HepG2 (cell line): ENCODE measurements around the gene ZNF474. TPM values are rescaled to one million over a fixed set of nuclear protein-coding genes. Genes with fewer than 3 reads are reported as not detected.

ENCODE experiments used
- ATAC-seq: fragments of 200-7000 bp; cut with Tn5 transposase; 3 replicates; pipeline ENCODE4 v1.9.1; 2020; ENCODE audit warnings: mild to moderate bottlenecking, moderate library complexity
- BruUV-seq: library from RNA; stranded (reverse); fragments of 400-500 nt; replicated peaks from 2 replicates; lab custom pipeline; 2021; lab: Mats Ljungman, UMichigan
- CTCF ChIA-PET: fragments of 300-600 bp; formaldehyde crosslinking; extraction: SDS; loops from one replicate; lab custom pipeline; 2021; ENCODE audit warnings: low total read pairs, inconsistent platforms, low intra/inter-chr PET ratio; lab: Yijun Ruan, JAX
- POLR2A ChIA-PET: fragments of 350-600 bp; sonication (Branson Sonifier 250); formaldehyde crosslinking; loops from one replicate; lab custom pipeline; 2020; ENCODE audit warnings: antibody characterized with exemption, inconsistent platforms; lab: Yijun Ruan, JAX
- DNase-seq: peaks from one replicate; pipeline ENCODE4 v3.0.0-alpha.2; 2015; ENCODE audit warnings: low spot score
- FAIRE-seq: peaks from 3 replicates; lab custom pipeline; 2011; peaks lifted over from hg19 to GRCh38; lab: Jason Lieb, UNC
- H2AFZ ChIP-seq: one replicate; pipeline ENCODE4 v1.6.1; 2011; ENCODE audit warnings: low read length, inconsistent platforms
- H3K27ac ChIP-seq: fragments of 300-600 bp; 3 replicates; pipeline ENCODE4 v1.8.0; 2011; ENCODE audit warnings: mixed run types, mild to moderate bottlenecking, mixed read lengths, low read length, inconsistent platforms; ENCODE audit not compliant: insufficient read depth; ENCODE audit errors: extremely low read length
- H3K27me3 ChIP-seq, 2 experiments: fragments of 200-600 bp in 1 of 2; 2 replicates in 1 of 2; 3 replicates in 1 of 2; pipeline versions ENCODE4 v1.6.0 to v1.8.0; 2011; ENCODE audit warnings: low read length in 2 of 2, mild to moderate bottlenecking in 2 of 2, moderate library complexity in 2 of 2, inconsistent platforms in 1 of 2; ENCODE audit not compliant: insufficient read depth in 2 of 2, control insufficient read depth in 1 of 2
- H3K36me3 ChIP-seq, 2 experiments: fragments of 200-600 bp in 1 of 2; replicated peaks in 1 of 2; 2 replicates in 1 of 2; 3 replicates in 1 of 2; pipeline versions ENCODE4 v1.5.1 to v1.8.0; 2011; ENCODE audit warnings: low read length in 2 of 2, inconsistent platforms in 1 of 2; ENCODE audit not compliant: insufficient read depth in 2 of 2, control insufficient read depth in 1 of 2
- H3K4me1 ChIP-seq: 2 replicates; pipeline ENCODE4 v1.5.1; 2012; ENCODE audit warnings: low read length, inconsistent platforms; ENCODE audit not compliant: insufficient read depth
- H3K4me2 ChIP-seq: 2 replicates; pipeline ENCODE4 v1.6.0; 2011; ENCODE audit warnings: low read depth, low read length, inconsistent platforms
- H3K4me3 ChIP-seq, 3 experiments: fragments of 200-600 bp in 1 of 3; sonication (generic), shearing (Covaris generic) in 1 of 3; replicated peaks in 1 of 3; 2 replicates each; pipeline ENCODE4 v1.5.1; 2011 to 2016; ENCODE audit warnings: low read length in 3 of 3, inconsistent platforms in 2 of 3, low read depth in 2 of 3, mild to moderate bottlenecking in 2 of 3, control low read depth in 1 of 3, mixed read lengths in 1 of 3; ENCODE audit not compliant: insufficient read depth in 1 of 3
- H3K79me2 ChIP-seq: one replicate; pipeline ENCODE4 v1.6.1; 2011; ENCODE audit warnings: low read length, inconsistent platforms; ENCODE audit not compliant: insufficient read depth
- H3K9ac ChIP-seq: 2 replicates; pipeline ENCODE4 v1.6.0; 2011; ENCODE audit warnings: mild to moderate bottlenecking, low read depth, low read length, inconsistent platforms; ENCODE audit not compliant: insufficient read depth
- H3K9me3 ChIP-seq: 2 replicates; pipeline ENCODE4 v1.5.1; 2012; ENCODE audit warnings: mild to moderate bottlenecking, low read length
- H4K20me1 ChIP-seq: 2 replicates; pipeline ENCODE4 v1.6.0; 2011; ENCODE audit warnings: inconsistent platforms, mild to moderate bottlenecking, low read length, moderate library complexity; ENCODE audit not compliant: insufficient read depth
- CEBPG ChIP-seq: IDR thresholded peaks from 2 replicates; pipeline ENCODE4 v1.6.1; 2016
- HNF1B ChIP-seq: sonication (generic); formaldehyde crosslinking; IDR thresholded peaks from 2 replicates; pipeline ENCODE4 v1.5.1; 2020; ENCODE audit warnings: mild to moderate bottlenecking, moderate library complexity, missing genetic modification reagents
- KLF13 ChIP-seq: sonication (generic); formaldehyde crosslinking; IDR thresholded peaks from 2 replicates; pipeline ENCODE4 v1.4.0; 2020; ENCODE audit warnings: mild to moderate bottlenecking, missing genetic modification reagents
- LRRFIP1 ChIP-seq: sonication (generic); formaldehyde crosslinking; conservative IDR thresholded peaks from 2 replicates; pipeline ENCODE4 v1.4.0; 2020; ENCODE audit warnings: missing genetic modification reagents
- ZBTB43 ChIP-seq: sonication (generic); formaldehyde crosslinking; conservative IDR thresholded peaks from 2 replicates; pipeline ENCODE4 v1.4.0; 2020; ENCODE audit warnings: missing genetic modification reagents
- ZMAT5 ChIP-seq: sonication (generic); formaldehyde crosslinking; IDR thresholded peaks from 2 replicates; pipeline ENCODE4 v1.5.0; 2020; ENCODE audit warnings: mild to moderate bottlenecking, low read depth, missing genetic modification reagents, borderline replicate concordance
- ZNF142 ChIP-seq: sonication (generic); formaldehyde crosslinking; IDR thresholded peaks from 2 replicates; pipeline ENCODE4 v1.4.0; 2020; ENCODE audit warnings: missing genetic modification reagents
- ZNF460 ChIP-seq: sonication (generic); formaldehyde crosslinking; IDR thresholded peaks from 2 replicates; pipeline ENCODE4 v1.5.1; 2020; ENCODE audit warnings: missing genetic modification reagents, mild to moderate bottlenecking, borderline replicate concordance
- ZNF7 ChIP-seq: IDR thresholded peaks from 2 replicates; pipeline ENCODE4 v1.6.1; 2016; ENCODE audit warnings: missing biosample characterization, missing genetic modification reagents
- WGBS: methylation state at CpG from one replicate; pipeline ENCODE4 v1.1.6; 2017; ENCODE audit warnings: low lambda C conversion rate; 5-methylcytosine and 5-hydroxymethylcytosine counted together
- in situ Hi-C: cut with HindIII; loops from 2 replicates; pipeline ENCODE4 v1.10.0; 2017; ENCODE audit warnings: low pct_unique_long_range_greater_than_20kb; ENCODE audit not compliant: extremely low pct_ligation_motif_present
- intact Hi-C: fragments of 100-400 bp; cut with micrococcal nuclease; formaldehyde crosslinking; loops from one replicate; pipeline ENCODE4 v1.10.0; 2022; ENCODE audit not compliant: unreplicated experiment
- polyA plus RNA-seq, 8 experiments: library from polyadenylated mRNA; depleted of rRNA in 3 of 8; stranded (reverse) in 7 of 8; unstranded in 1 of 8; fragments of >200 nt; fragmentation: Illumina TruSeq in 4 of 8; extraction: Trizol in 4 of 8; gene quantifications; 2 replicates each; pipeline versions ENCODE4 v1.2.1 to v1.2.3, GENCODE V29; 2011 to 2016; ENCODE audit warnings: low read depth in 4 of 8, missing spikeins in 1 of 8, mixed read lengths in 1 of 8; ENCODE audit not compliant: insufficient read depth in 1 of 8
- total RNA-seq, 5 experiments: library from RNA; depleted of rRNA; stranded (reverse); fragments of >200 nt; fragmentation: Illumina TruSeq; extraction: Trizol; gene quantifications; 2 replicates each; pipeline ENCODE4 v1.2.3, GENCODE V29; 2016; ENCODE audit warnings: low read depth in 1 of 5

The ZNF474 gene
- total and polyA plus RNA-seq, 2 of the 13 experiments (the other 11 are each of a cell fraction or from before 2014, with no cell fraction given) = 0.07 TPM; not detected in 1

GRCh38 chr5:122165559-122166078 lies 36.3 kb downstream of the ZNF474 start (continued):
- TF ChIP-seq ZNF142 (CRISPR knock-in tag) (no peak), CEBPG (CRISPR knock-in tag) (peak; percentile 93), HNF1B (CRISPR knock-in tag) (0 out of 2 replicates have a peak, but pooled peaks have one; percentile 17)

- Histone ChIP-seq H3K9ac (no peak overlapping the region), H3K4me1 (peaks cover 16% of the 10 kb centered on the region), H3K36me3 (no peaks in the 10 kb centered on the region), H2AFZ (no peak overlapping the region), H3K27me3 (no peaks in the 10 kb centered on the region), H3K9me3 (no peaks in the 10 kb centered on the region), H3K79me2 (no peaks in the 10 kb centered on the region), H3K27ac (no peak overlapping the region), H4K20me1 (no peaks in the 10 kb centered on the region), H3K4me2 (no peak overlapping the region), H3K4me3 (no peak overlapping the region)
- no TSS peak for BruUV-seq
- WGBS = 81% methylated on average over 4 of the region's 4 CpGs
- FAIRE-seq (no peak), ATAC-seq (no peak), DNase-seq (no peak)
- in situ Hi-C loops = no loop called here
- CTCF ChIA-PET = no interaction called here
- POLR2A ChIA-PET = no interaction called here
- intact Hi-C loops = no loop called here
- TF ChIP-seq ZBTB43 (CRISPR knock-in tag) (no peak), ZMAT5 (CRISPR knock-in tag) (no peak), ZNF7 (CRISPR knock-in tag) (no peak), ZNF460 (CRISPR knock-in tag) (no peak), KLF13 (CRISPR knock-in tag) (no peak), LRRFIP1 (CRISPR knock-in tag) (no peak)
These were observed 40.2 kb downstream of the ZNF474 start for GRCh38 chr5:122169350-122170103.
